K562 (cell line): ENCODE results near the gene CACNA2D4. TPM values are rescaled to one million over a fixed set of nuclear protein-coding genes. Genes with fewer than 3 reads are reported as not detected.

Experiments used
- ATAC-seq: fragments of 200-7000 bp; cut with Tn5 transposase; 3 replicates; pipeline ENCODE4 v1.9.1; 2020; ENCODE audit warnings: moderate library complexity
- BruUV-seq: library from RNA; stranded (reverse); fragments of 400-500 nt; replicated peaks from 2 replicates; lab custom pipeline; 2021; lab: Mats Ljungman, UMichigan
- CTCF ChIA-PET: fragments of 300-600 bp; formaldehyde crosslinking; extraction: SDS; loops from one replicate; lab custom pipeline; 2021; ENCODE audit warnings: low intra/inter-chr PET ratio; lab: Yijun Ruan, JAX
- POLR2A ChIA-PET: fragments of 300-600, 350-650 bp; sonication (Branson Sonifier 250); formaldehyde crosslinking; extraction: SDS; loops from one replicate; lab custom pipeline; 2021; ENCODE audit warnings: antibody characterized with exemption, inconsistent platforms; lab: Yijun Ruan, JAX
- DNase-seq, 4 experiments: peaks; one replicate each; pipeline versions ENCODE4 v3.0.0 to v3.0.0-alpha.2; 2011 to 2018; ENCODE audit warnings: low spot score in 3 of 4, mixed read lengths in 3 of 4; ENCODE audit errors: extremely low read depth in 1 of 4
- FAIRE-seq: peaks from 2 replicates; lab custom pipeline; 2011; peaks lifted over from hg19 to GRCh38; lab: Jason Lieb, UNC
- H2AFZ ChIP-seq: 2 replicates; pipeline ENCODE4 v1.6.0; 2011; ENCODE audit warnings: low read depth, low read length, control low read depth, inconsistent platforms
- H3K27ac ChIP-seq: fragments of 200-600 bp; 3 replicates; pipeline ENCODE4 v1.8.0; 2011; ENCODE audit warnings: low read depth, mild to moderate bottlenecking, control low read depth, inconsistent platforms, low read length, moderate library complexity, mixed read lengths; ENCODE audit errors: extremely low read depth
- H3K27me3 ChIP-seq, 2 experiments: fragments of 300-600 bp in 1 of 2; 2 replicates in 1 of 2; 3 replicates in 1 of 2; pipeline versions ENCODE4 v1.6.0 to v1.8.0; 2011; ENCODE audit warnings: inconsistent platforms in 2 of 2, low read length in 2 of 2, mild to moderate bottlenecking in 1 of 2, mixed read lengths in 1 of 2, moderate library complexity in 1 of 2; ENCODE audit not compliant: control insufficient read depth in 2 of 2, insufficient read depth in 2 of 2
- H3K36me3 ChIP-seq: fragments of 300-600 bp; 3 replicates; pipeline ENCODE4 v1.8.0; 2011; ENCODE audit warnings: mild to moderate bottlenecking, low read length, inconsistent platforms; ENCODE audit not compliant: control insufficient read depth, insufficient read depth
- H3K4me1 ChIP-seq, 2 experiments: fragments of 200-600 bp in 1 of 2; replicated peaks in 1 of 2; 2 replicates in 1 of 2; 3 replicates in 1 of 2; pipeline versions ENCODE4 v1.5.1 to v1.8.0; 2011; ENCODE audit warnings: inconsistent platforms in 2 of 2, low read length in 2 of 2, mild to moderate bottlenecking in 1 of 2, mixed read lengths in 1 of 2, moderate library complexity in 1 of 2; ENCODE audit not compliant: control insufficient read depth in 2 of 2, insufficient read depth in 2 of 2
- H3K4me2 ChIP-seq: 2 replicates; pipeline ENCODE4 v1.6.1; 2011; ENCODE audit warnings: low read length, control low read depth, inconsistent platforms, mixed read lengths; ENCODE audit not compliant: insufficient read depth
- H3K4me3 ChIP-seq: fragments of 200-600 bp; sonication (generic), shearing (Covaris generic); 2 replicates; pipeline ENCODE4 v1.5.1; 2016; ENCODE audit warnings: control low read depth, inconsistent platforms
- H3K79me2 ChIP-seq: fragments of 200-600 bp; 3 replicates; pipeline ENCODE4 v1.8.0; 2011; ENCODE audit warnings: low read length, inconsistent platforms; ENCODE audit not compliant: control insufficient read depth, insufficient read depth
- H3K9ac ChIP-seq, 2 experiments: 2 replicates each; pipeline versions ENCODE4 v1.6.0 to v1.6.1; 2011; ENCODE audit warnings: low read depth in 2 of 2, low read length in 2 of 2, control low read depth in 1 of 2, inconsistent platforms in 1 of 2, mild to moderate bottlenecking in 1 of 2, mixed read lengths in 1 of 2; ENCODE audit not compliant: insufficient read depth in 1 of 2
- H3K9me1 ChIP-seq: one replicate; pipeline ENCODE4 v1.6.0; 2011; ENCODE audit warnings: inconsistent platforms, mild to moderate bottlenecking, low read length, moderate library complexity; ENCODE audit not compliant: control insufficient read depth, insufficient read depth
- H3K9me3 ChIP-seq: replicated peaks from 2 replicates; pipeline ENCODE4 v1.5.1; 2011; ENCODE audit warnings: low read depth, low read length, inconsistent platforms; ENCODE audit not compliant: control insufficient read depth, insufficient read depth
- H4K20me1 ChIP-seq: replicated peaks from 2 replicates; pipeline ENCODE4 v1.6.1; 2011; ENCODE audit warnings: low read length, inconsistent platforms, mixed read lengths; ENCODE audit not compliant: control insufficient read depth, insufficient read depth
- AFF4 ChIP-seq: sonication (generic); formaldehyde crosslinking; IDR thresholded peaks from 2 replicates; pipeline ENCODE4 v1.8.0; 2023; ENCODE audit warnings: mild to moderate bottlenecking, missing genetic modification reagents
- CBFB ChIP-seq: sonication (generic); formaldehyde crosslinking; IDR thresholded peaks from 2 replicates; pipeline ENCODE4 v1.4.0; 2020; ENCODE audit warnings: mild to moderate bottlenecking, missing genetic modification reagents
- ELF2 ChIP-seq: fragments of 250-450 bp; sonication (Bioruptor Pico); IDR thresholded peaks from 2 replicates; pipeline ENCODE4 v1.5.0; 2021; ENCODE audit warnings: mild to moderate bottlenecking
- JUND ChIP-seq, 2 experiments: IDR thresholded peaks; 2 replicates in 1 of 2; 3 replicates in 1 of 2; pipeline ENCODE4 v1.6.1; 2011; ENCODE audit warnings: borderline replicate concordance in 2 of 2, low read depth in 2 of 2, low read length in 2 of 2, improper control_type of control experiment in 1 of 2, missing biosample characterization in 1 of 2, missing genetic modification characterization in 1 of 2, missing genetic modification reagents in 1 of 2
- MECOM ChIP-seq: fragments of 250-450 bp; sonication (Bioruptor Pico); IDR thresholded peaks from 2 replicates; pipeline ENCODE4 v1.8.0; 2022; ENCODE audit warnings: inconsistent platforms
- NCOA4 ChIP-seq: fragments of 450-650 bp; IDR thresholded peaks from 2 replicates; pipeline ENCODE4 v1.6.1; 2018; ENCODE audit warnings: mild to moderate bottlenecking; ENCODE audit not compliant: partially characterized antibody
- PURB ChIP-seq: sonication (generic); formaldehyde crosslinking; IDR thresholded peaks from 2 replicates; pipeline ENCODE4 v1.9.0; 2021; ENCODE audit warnings: low read depth, mild to moderate bottlenecking, missing genetic modification reagents
- SMARCB1 ChIP-seq: IDR thresholded peaks from 2 replicates; pipeline ENCODE4 v1.6.1; 2011; ENCODE audit warnings: improper control_type of control experiment, low read depth; ENCODE audit not compliant: insufficient read length
- THRAP3 ChIP-seq: fragments of 450-650 bp; IDR thresholded peaks from 2 replicates; pipeline ENCODE4 v1.6.1; 2016; ENCODE audit warnings: mild to moderate bottlenecking, inconsistent platforms, borderline replicate concordance
- ZC3H11A ChIP-seq: IDR thresholded peaks from 2 replicates; pipeline ENCODE4 v1.6.1; 2012; ENCODE audit warnings: low read depth, low read length, improper control_type of control experiment
- ZNF134 ChIP-seq: fragments of 250-450 bp; sonication (Bioruptor Pico); conservative IDR thresholded peaks from 2 replicates; pipeline ENCODE4 v1.4.0; 2020
- ZNF764 ChIP-seq: fragments of 250-450 bp; sonication (Bioruptor Pico); IDR thresholded peaks from 2 replicates; pipeline ENCODE4 v1.4.0; 2020; ENCODE audit warnings: low read depth, mild to moderate bottlenecking, moderate library complexity
- WGBS: fragments of 100-300 bp; shearing (Covaris generic); methylation state at CpG from one replicate; pipeline ENCODE4 v1.1.6; 2016; ENCODE audit warnings: low coverage, mixed read lengths; ENCODE audit not compliant: insufficient coverage; ENCODE audit errors: missing lambda C conversion rate; 5-methylcytosine and 5-hydroxymethylcytosine counted together
- in situ Hi-C: fragments of 300-500 bp; cut with MboI; formaldehyde crosslinking; loops from 4 replicates; pipeline ENCODE4 v1.15.0; 2018; ENCODE audit warnings: inconsistent platforms, mixed read lengths
- intact Hi-C: fragments of 100-400 bp; cut with micrococcal nuclease; formaldehyde crosslinking; loops from 2 replicates; pipeline ENCODE4 v1.14.2; 2022
- polyA plus RNA-seq, 8 experiments: library from polyadenylated mRNA; depleted of rRNA in 4 of 8; stranded (reverse) in 5 of 8; unstranded in 3 of 8; fragments of >200 nt; fragmentation: Nextera tagmentation in 2 of 8; fragmentation: Illumina TruSeq in 1 of 8; extraction: Ambion mirVana in 2 of 8; extraction: Trizol in 1 of 8; gene quantifications; 2 replicates each; pipeline versions ENCODE4 v1.2.1 to v1.2.3, GENCODE V29; 2011 to 2014; ENCODE audit warnings: inconsistent platforms in 1 of 8, missing spikeins in 1 of 8
- total RNA-seq, 7 experiments: library from RNA; depleted of rRNA in 6 of 7; stranded (reverse); fragments of >200 nt in 6 of 7; fragmentation: Illumina TruSeq in 2 of 7; extraction: Trizol in 2 of 7; gene quantifications; 2 replicates each; pipeline versions ENCODE4 v1.2.1 to v1.2.3, GENCODE V29; 2011 to 2021; ENCODE audit warnings: low replicate concordance in 1 of 7
- TF ChIP-seq, protein P1 (sequence below), 3 experiments: fragments of 200-800 bp in 1 of 3; fragments of 250-450 bp in 1 of 3; fragments of 450-650 bp in 1 of 3; sonication (Bioruptor Pico) in 1 of 3; sonication (Bioruptor generic) in 1 of 3; formaldehyde crosslinking in 1 of 3; IDR thresholded peaks; 2 replicates each; pipeline versions ENCODE4 v1.6.1 to v1.8.0; 2016 to 2022; ENCODE audit warnings: mild to moderate bottlenecking in 2 of 3, missing genetic modification characterization in 2 of 3, missing compliant biosample characterization in 1 of 3, moderate library complexity in 1 of 3

CACNA2D4 gene
- total and polyA plus RNA-seq, 9 of the 15 experiments (the other 6 are each of a cell fraction or from before 2014, with no cell fraction given), result 0.04 to 0.69 (median 0.40) TPM; not detected in 3

GRCh38 chr12:1841586-1842182, 76.8 kb downstream of the CACNA2D4 start:
- Histone ChIP-seq H3K27me3 (peaks cover 28 to 74% of the 10 kb centered on the region in 2 experiments; a peak in 4 of 5 replicates), H3K79me2 (no peaks in the 10 kb centered on the region), H3K9me3 (no peaks in the 10 kb centered on the region), H3K4me2 (no peak overlapping the region), H3K9me1 (no peaks in the 10 kb centered on the region), H2AFZ (no peak overlapping the region), H3K36me3 (no peaks in the 10 kb centered on the region), H3K27ac (no peak overlapping the region), H4K20me1 (no peaks in the 10 kb centered on the region), H3K4me1 (peaks cover 0 to 13% of the 10 kb centered on the region in 2 experiments; a peak in 2 of 5 replicates), H3K4me3 (no peak overlapping the region), H3K9ac (no peak overlapping the region)
- ATAC-seq, result no peak
- no peak for DNase-seq
- in situ Hi-C loops, result no loop called here
- FAIRE-seq, result no peak
- intact Hi-C loops, result no loop called here
- ChIA-PET CTCF (no interaction called here), POLR2A (no interaction called here)
- no TSS peak for BruUV-seq
- WGBS, result 1% methylated on average over 12 of the region's 13 CpGs
- TF ChIP-seq MECOM (CRISPR knock-in tag) (no peak), SMARCB1 (no peak), CBFB (CRISPR knock-in tag) (no peak), ZNF134 (CRISPR knock-in tag) (no peak), AFF4 (CRISPR knock-in tag) (no peak), PURB (CRISPR knock-in tag) (no peak), NCOA4 (no peak), ELF2 (no peak), ZC3H11A (no peak), ZNF764 (no peak), JUND (IDR thresholded peaks at IDR 0.05; ENCODE audit: borderline replicate concordance, low read depth, low read length) (no peak), JUND (tag; IDR thresholded peaks at IDR 0.05; ENCODE audit: borderline replicate concordance, low read depth, low read length) (no peak), THRAP3 (no peak)
- TF ChIP-seq, protein P1, sequence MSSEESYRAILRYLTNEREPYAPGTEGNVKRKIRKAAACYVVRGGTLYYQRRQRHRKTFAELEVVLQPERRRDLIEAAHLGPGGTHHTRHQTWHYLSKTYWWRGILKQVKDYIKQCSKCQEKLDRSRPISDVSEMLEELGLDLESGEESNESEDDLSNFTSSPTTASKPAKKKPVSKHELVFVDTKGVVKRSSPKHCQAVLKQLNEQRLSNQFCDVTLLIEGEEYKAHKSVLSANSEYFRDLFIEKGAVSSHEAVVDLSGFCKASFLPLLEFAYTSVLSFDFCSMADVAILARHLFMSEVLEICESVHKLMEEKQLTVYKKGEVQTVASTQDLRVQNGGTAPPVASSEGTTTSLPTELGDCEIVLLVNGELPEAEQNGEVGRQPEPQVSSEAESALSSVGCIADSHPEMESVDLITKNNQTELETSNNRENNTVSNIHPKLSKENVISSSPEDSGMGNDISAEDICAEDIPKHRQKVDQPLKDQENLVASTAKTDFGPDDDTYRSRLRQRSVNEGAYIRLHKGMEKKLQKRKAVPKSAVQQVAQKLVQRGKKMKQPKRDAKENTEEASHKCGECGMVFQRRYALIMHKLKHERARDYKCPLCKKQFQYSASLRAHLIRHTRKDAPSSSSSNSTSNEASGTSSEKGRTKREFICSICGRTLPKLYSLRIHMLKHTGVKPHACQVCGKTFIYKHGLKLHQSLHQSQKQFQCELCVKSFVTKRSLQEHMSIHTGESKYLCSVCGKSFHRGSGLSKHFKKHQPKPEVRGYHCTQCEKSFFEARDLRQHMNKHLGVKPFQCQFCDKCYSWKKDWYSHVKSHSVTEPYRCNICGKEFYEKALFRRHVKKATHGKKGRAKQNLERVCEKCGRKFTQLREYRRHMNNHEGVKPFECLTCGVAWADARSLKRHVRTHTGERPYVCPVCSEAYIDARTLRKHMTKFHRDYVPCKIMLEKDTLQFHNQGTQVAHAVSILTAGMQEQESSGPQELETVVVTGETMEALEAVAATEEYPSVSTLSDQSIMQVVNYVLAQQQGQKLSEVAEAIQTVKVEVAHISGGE (CRISPR knock-in tag; IDR thresholded peaks at IDR 0.05), result no peak
